ENCODE measurements around the gene C4orf50. TPM values are rescaled to one million over a fixed set of nuclear protein-coding genes. Genes with fewer than 3 reads are reported as not detected.

The C4orf50 gene
- total and polyA plus RNA-seq, 10 of the 15 experiments (the other 5 are each of a cell fraction or from before 2014, with no cell fraction given) = 0.04 to 0.09 (median 0.05) TPM; not detected in 3

GRCh38 chr4:5927116-5927515 lies 91.1 kb downstream of the C4orf50 start:
- H2AFZ ChIP-seq (ENCODE audit: control insufficient read depth, low read depth, low read length) = no peak overlapping the region
- FAIRE-seq (no peak), ATAC-seq (no peak), DNase-seq (ENCODE audit: low read depth, low spot score) (no peak)
- no peak overlapping the region for H3K9ac ChIP-seq (ENCODE audit: control insufficient read depth, insufficient read depth, low read length)
- no peak overlapping the region for H3K4me2 ChIP-seq (ENCODE audit: control insufficient read depth, insufficient read depth)
- no peaks in the 10 kb centered on the region for H3K9me3 ChIP-seq (replicated peaks; ENCODE audit: control insufficient read depth, insufficient read depth, low read length)
- ChIA-PET SMC1A (ENCODE audit: uncharacterized antibody, unreplicated experiment) (no interaction called here), CTCF (interaction anchor here (0.6 kb wide), 1 partner anchor 284 kb away, joined by 3 read pairs; no protein-coding TSS in a partner anchor), RAD21 (ENCODE audit: unreplicated experiment) (no interaction called here), POLR2A (no interaction called here)
- WGBS (ENCODE audit: insufficient coverage, insufficient replicate concordance, low lambda C conversion rate, missing lambda C conversion rate) = 44% methylated on average over 3 of the region's 3 CpGs
- in situ Hi-C loops (cut with MboI) (no loop called here), intact Hi-C loops (cut with micrococcal nuclease; ENCODE audit: unreplicated experiment) (no loop called here)
- no peaks in the 10 kb centered on the region for H3K36me3 ChIP-seq (ENCODE audit: control insufficient read depth in 2 of 2, insufficient read depth in 2 of 2, low read length in 1 of 2)
- no peak overlapping the region for H3K4me3 ChIP-seq
- H3K27ac ChIP-seq (ENCODE audit: control insufficient read depth, insufficient read depth) = no peak overlapping the region
- no peak for TF ChIP-seq POLR2AphosphoS5 (IDR thresholded peaks at IDR 0.05; ENCODE audit: low read length)
- TF ChIP-seq SMC3 (IDR thresholded peaks at IDR 0.05; ENCODE audit: borderline replicate concordance, low read length) = no peak
- no peak for TF ChIP-seq NFIC (IDR thresholded peaks at IDR 0.05; ENCODE audit: low read depth, low read length)
- TF ChIP-seq YBX1 (IDR thresholded peaks at IDR 0.05) = no peak
- no peaks in the 10 kb centered on the region for H3K4me1 ChIP-seq (ENCODE audit: control insufficient read depth, insufficient read depth, low read length)
- H4K20me1 ChIP-seq (ENCODE audit: control insufficient read depth, insufficient read depth) = no peaks in the 10 kb centered on the region
- H3K27me3 ChIP-seq (replicated peaks in 1 of 2; ENCODE audit: control insufficient read depth in 2 of 2, insufficient read depth in 2 of 2, low read length in 1 of 2) = peaks cover 4 to 5% of the 10 kb centered on the region in 2 experiments; a peak in 3 of 4 replicates
- BruUV-seq (replicated peaks) = no TSS peak
- no peaks in the 10 kb centered on the region for H3K79me2 ChIP-seq (ENCODE audit: control insufficient read depth, insufficient read depth, low read length)

- Histone ChIP-seq H3K4me2 (ENCODE audit: control insufficient read depth, insufficient read depth) (no peak overlapping the region), H3K9ac (ENCODE audit: control insufficient read depth, insufficient read depth, low read length) (no peak overlapping the region), H3K27ac (ENCODE audit: control insufficient read depth, insufficient read depth) (no peak overlapping the region), H4K20me1 (ENCODE audit: control insufficient read depth, insufficient read depth) (no peaks in the 10 kb centered on the region), H3K27me3 (replicated peaks in 1 of 2; ENCODE audit: control insufficient read depth in 2 of 2, insufficient read depth in 2 of 2, low read length in 1 of 2) (peaks cover 4 to 5% of the 10 kb centered on the region in 2 experiments; a peak in 3 of 4 replicates), H3K4me1 (ENCODE audit: control insufficient read depth, insufficient read depth, low read length) (no peaks in the 10 kb centered on the region), H2AFZ (ENCODE audit: control insufficient read depth, low read depth, low read length) (no peak overlapping the region), H3K4me3 (no peak overlapping the region), H3K36me3 (ENCODE audit: control insufficient read depth in 2 of 2, insufficient read depth in 2 of 2, low read length in 1 of 2) (no peaks in the 10 kb centered on the region), H3K9me3 (replicated peaks; ENCODE audit: control insufficient read depth, insufficient read depth, low read length) (no peaks in the 10 kb centered on the region), H3K79me2 (ENCODE audit: control insufficient read depth, insufficient read depth, low read length) (no peaks in the 10 kb centered on the region)
- ChIA-PET POLR2A (no interaction called here), CTCF (no interaction called here), RAD21 (ENCODE audit: unreplicated experiment) (no interaction called here), SMC1A (ENCODE audit: uncharacterized antibody, unreplicated experiment) (no interaction called here)
- FAIRE-seq = no peak
- 17% methylated on average over 7 of the region's 7 CpGs for WGBS (ENCODE audit: insufficient coverage, insufficient replicate concordance, low lambda C conversion rate, missing lambda C conversion rate)
- no peak for ATAC-seq
- no peak for DNase-seq (ENCODE audit: low read depth, low spot score)
- no peak for TF ChIP-seq PRDM15 (CRISPR knock-in tag; IDR thresholded peaks at IDR 0.05)
- TF ChIP-seq NFYA (IDR thresholded peaks at IDR 0.05; ENCODE audit: borderline replicate concordance, low read depth, low read length) = no peak
- TF ChIP-seq RAD21 (IDR thresholded peaks at IDR 0.05; ENCODE audit: insufficient read depth, low read depth, low read length) = no peak
- intact Hi-C loops (cut with micrococcal nuclease; ENCODE audit: unreplicated experiment) (no loop called here), in situ Hi-C loops (cut with MboI) (no loop called here)
- BruUV-seq (replicated peaks) = no TSS peak
Observed at GRCh38 chr4:5926598-5926997, 91.6 kb downstream of the C4orf50 start.

Measured in GM12878 (cell line).